ENCODE results near the gene SMIM1.

Gene SMIM1

GRCh38 chr1:3817821-3818597, 45.5 kb downstream of the SMIM1 start:
- no peak overlapping the region for H2AFZ ChIP-seq (ENCODE audit: low read depth, low read length)

DNA sequence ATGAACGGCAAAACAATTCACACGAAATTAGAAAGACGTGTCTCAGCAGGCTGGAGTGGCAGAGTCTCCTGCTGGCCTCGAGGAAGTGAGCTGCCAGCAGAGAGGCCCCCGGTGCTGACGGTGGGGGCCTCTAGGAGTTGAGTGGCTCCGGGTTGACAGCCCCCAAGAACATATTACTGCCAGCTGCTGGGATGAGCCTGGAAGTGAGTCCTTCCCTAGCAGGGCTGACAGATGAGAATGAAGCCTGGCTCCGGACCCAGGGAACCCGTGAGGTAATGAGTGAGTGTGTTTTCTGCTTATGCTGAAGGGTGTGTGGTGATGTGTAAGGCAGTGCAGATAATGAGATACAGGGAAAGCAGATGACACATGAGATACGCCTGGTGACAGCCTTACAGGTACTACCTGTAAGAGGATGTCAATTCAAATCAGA, 47.2 kb downstream of the SMIM1 start:
- H4K20me1 ChIP-seq (ENCODE audit: insufficient read depth, low read length) = no peaks in the 10 kb centered on the region; the same call in 1 of the 2 replicates
- no peak overlapping the region for H2AFZ ChIP-seq (ENCODE audit: low read depth, low read length)
- H3K27me3 ChIP-seq (ENCODE audit: low read depth, low read length) = no peaks in the 10 kb centered on the region
- H3K27ac ChIP-seq (ENCODE audit: low read length) = no peak overlapping the region
- peaks cover 4% of the 10 kb centered on the region for H3K36me3 ChIP-seq (replicated peaks; ENCODE audit: low read depth, low read length)
- H3K4me3 ChIP-seq (ENCODE audit: low read length) = no peak overlapping the region
- TF ChIP-seq CTCF (IDR thresholded peaks at IDR 0.05; ENCODE audit: low read depth, low read length) (no peak), EZH2phosphoT487 (IDR thresholded peaks at IDR 0.05; ENCODE audit: low read depth) (no peak)
- no peak overlapping the region for H3K9ac ChIP-seq (ENCODE audit: low read length)
- peaks cover 12% of the 10 kb centered on the region; the same call in 1 of the 2 replicates for H3K4me1 ChIP-seq (ENCODE audit: low read length)
- no peaks in the 10 kb centered on the region for H3K79me2 ChIP-seq (ENCODE audit: low read length)
- H3K9me3 ChIP-seq (ENCODE audit: insufficient read depth, low read length) = no peaks in the 10 kb centered on the region
- H3K4me2 ChIP-seq (ENCODE audit: low read length) = no peak overlapping the region

More at GRCh38 chr1:3817821-3818597, 45.5 kb downstream of the SMIM1 start:
- no peak overlapping the region for H3K9ac ChIP-seq (ENCODE audit: low read length)
- no peak overlapping the region for H3K27ac ChIP-seq (ENCODE audit: low read length)
- no peaks in the 10 kb centered on the region for H3K79me2 ChIP-seq (ENCODE audit: low read length)
- no peaks in the 10 kb centered on the region for H3K9me3 ChIP-seq (ENCODE audit: insufficient read depth, low read length)
- H3K36me3 ChIP-seq (replicated peaks; ENCODE audit: low read depth, low read length) = peaks cover 8% of the 10 kb centered on the region
- no peaks in the 10 kb centered on the region for H3K27me3 ChIP-seq (ENCODE audit: low read depth, low read length)
- no peak for TF ChIP-seq EZH2phosphoT487 (IDR thresholded peaks at IDR 0.05; ENCODE audit: low read depth)
- TF ChIP-seq CTCF (IDR thresholded peaks at IDR 0.05; ENCODE audit: low read depth, low read length) = no peak
- H3K4me3 ChIP-seq (ENCODE audit: low read length) = no peak overlapping the region
- peaks cover 12% of the 10 kb centered on the region; the same call in 1 of the 2 replicates for H3K4me1 ChIP-seq (ENCODE audit: low read length)
- H3K4me2 ChIP-seq (ENCODE audit: low read length) = no peak overlapping the region
- no peaks in the 10 kb centered on the region; the same call in 1 of the 2 replicates for H4K20me1 ChIP-seq (ENCODE audit: insufficient read depth, low read length)

DNA sequence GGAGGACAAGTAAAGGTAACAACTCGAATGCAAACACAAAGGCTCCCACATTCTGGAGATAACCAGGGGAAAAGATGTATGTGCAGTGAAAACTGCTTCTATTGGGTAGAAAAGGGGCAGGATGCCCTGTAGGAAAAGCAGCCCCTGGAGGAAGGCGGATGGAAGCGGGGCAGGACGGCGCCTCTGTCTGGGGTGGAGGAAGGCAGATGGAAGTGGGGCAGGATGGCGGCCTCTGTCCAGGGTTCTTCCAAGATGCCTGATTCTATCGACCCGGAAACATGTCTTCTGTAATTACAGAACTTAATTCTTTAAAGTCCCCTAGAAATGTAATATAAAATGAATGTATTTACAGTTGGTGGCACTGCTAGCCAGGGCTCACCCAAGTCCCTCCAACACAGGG, 47.8 kb downstream of the SMIM1 start:
- Histone ChIP-seq H3K9ac (ENCODE audit: low read length) (no peak overlapping the region), H3K4me3 (ENCODE audit: low read length) (no peak overlapping the region), H2AFZ (ENCODE audit: low read depth, low read length) (no peak overlapping the region), H4K20me1 (ENCODE audit: insufficient read depth, low read length) (no peaks in the 10 kb centered on the region; the same call in 1 of the 2 replicates), H3K27me3 (ENCODE audit: low read depth, low read length) (no peaks in the 10 kb centered on the region), H3K36me3 (replicated peaks; ENCODE audit: low read depth, low read length) (peaks cover 4% of the 10 kb centered on the region), H3K4me1 (ENCODE audit: low read length) (peaks cover 12% of the 10 kb centered on the region; the same call in 1 of the 2 replicates), H3K27ac (ENCODE audit: low read length) (no peak overlapping the region), H3K4me2 (ENCODE audit: low read length) (no peak overlapping the region), H3K79me2 (ENCODE audit: low read length) (no peaks in the 10 kb centered on the region), H3K9me3 (ENCODE audit: insufficient read depth, low read length) (no peaks in the 10 kb centered on the region)
- TF ChIP-seq EZH2phosphoT487 (IDR thresholded peaks at IDR 0.05; ENCODE audit: low read depth) (no peak), CTCF (IDR thresholded peaks at IDR 0.05; ENCODE audit: low read depth, low read length) (no peak)

GRCh38 chr1:3821004-3821403, 48.5 kb downstream of the SMIM1 start:
- no peak overlapping the region for H3K4me3 ChIP-seq (ENCODE audit: low read length)
- no peak overlapping the region for H3K9ac ChIP-seq (ENCODE audit: low read length)
- H4K20me1 ChIP-seq (ENCODE audit: insufficient read depth, low read length) = no peaks in the 10 kb centered on the region; the same call in 1 of the 2 replicates
- no peak overlapping the region for H3K27ac ChIP-seq (ENCODE audit: low read length)
- peaks cover 4% of the 10 kb centered on the region for H3K36me3 ChIP-seq (replicated peaks; ENCODE audit: low read depth, low read length)
- no peaks in the 10 kb centered on the region for H3K9me3 ChIP-seq (ENCODE audit: insufficient read depth, low read length)
- no peak overlapping the region for H3K4me2 ChIP-seq (ENCODE audit: low read length)
- peaks cover 12% of the 10 kb centered on the region; the same call in 1 of the 2 replicates for H3K4me1 ChIP-seq (ENCODE audit: low read length)
- H3K79me2 ChIP-seq (ENCODE audit: low read length) = no peaks in the 10 kb centered on the region
- TF ChIP-seq CTCF (IDR thresholded peaks at IDR 0.05; ENCODE audit: low read depth, low read length) (no peak), EZH2phosphoT487 (IDR thresholded peaks at IDR 0.05; ENCODE audit: low read depth) (no peak)
- H3K27me3 ChIP-seq (ENCODE audit: low read depth, low read length) = no peaks in the 10 kb centered on the region
- no peak overlapping the region for H2AFZ ChIP-seq (ENCODE audit: low read depth, low read length)

Data from OCI-LY3 (cell line).